Common myeloid progenitor, CD34-positive (primary cell): ENCODE results near the gene KDSR.

ENCODE experiments used
- CTCF ChIA-PET: fragments of 350-600 bp; sonication (Branson Sonifier 250); formaldehyde crosslinking; loops from one replicate; lab custom pipeline; 2021; ENCODE audit warnings: antibody characterized with exemption; lab: Charles Lee
- POLR2A ChIA-PET: fragments of 350-600 bp; sonication (Branson Sonifier 250); formaldehyde crosslinking; loops from one replicate; lab custom pipeline; 2021; ENCODE audit warnings: antibody characterized with exemption; lab: Charles Lee
- DNase-seq, 3 donors: peaks; one replicate each; pipeline versions ENCODE4 v3.0.0 to v3.0.0-alpha.2; 2013
- H3K27ac ChIP-seq, 2 experiments: 1 replicate in 1 of 2; 2 replicates in 1 of 2; pipeline ENCODE4 v1.7.0; 2013; ENCODE audit warnings: inconsistent platforms in 2 of 2, low read length in 2 of 2, mild to moderate bottlenecking in 2 of 2, low read depth in 1 of 2, moderate library complexity in 1 of 2; ENCODE audit not compliant: severe bottlenecking in 2 of 2, insufficient read depth in 1 of 2, poor library complexity in 1 of 2
- H3K27me3 ChIP-seq, 5 experiments: replicated peaks in 2 of 5; 1 replicate in 3 of 5; 2 replicates in 2 of 5; pipeline versions ENCODE4 v1.6.1 to v1.7.0; 2013; ENCODE audit warnings: low read length in 4 of 5, mild to moderate bottlenecking in 2 of 5, moderate library complexity in 2 of 5, inconsistent platforms in 1 of 5; ENCODE audit not compliant: insufficient read depth in 5 of 5, control insufficient read depth in 4 of 5
- H3K36me3 ChIP-seq, 4 experiments: 1 replicate in 2 of 4; 2 replicates in 2 of 4; pipeline versions ENCODE4 v1.6.1 to v1.7.0; 2013; ENCODE audit warnings: low read length in 3 of 4, control low read depth in 1 of 4, mild to moderate bottlenecking in 1 of 4; ENCODE audit not compliant: control insufficient read depth in 4 of 4, insufficient read depth in 4 of 4
- H3K4me1 ChIP-seq, 4 experiments: 1 replicate in 3 of 4; 2 replicates in 1 of 4; pipeline versions ENCODE4 v1.6.1 to v1.7.1; 2013; ENCODE audit warnings: low read length in 3 of 4, mild to moderate bottlenecking in 3 of 4, control low read depth in 1 of 4, inconsistent platforms in 1 of 4, moderate library complexity in 1 of 4; ENCODE audit not compliant: control insufficient read depth in 4 of 4, insufficient read depth in 4 of 4; ENCODE audit errors: control extremely low read depth in 1 of 4
- H3K4me3 ChIP-seq, 7 experiments: 1 replicate in 4 of 7; 2 replicates in 3 of 7; pipeline versions ENCODE4 v1.5.1 to v1.7.0; 2013; ENCODE audit warnings: mild to moderate bottlenecking in 7 of 7, low read length in 6 of 7, moderate library complexity in 6 of 7, inconsistent platforms in 2 of 7, low read depth in 2 of 7, control low read depth in 1 of 7; ENCODE audit not compliant: insufficient read depth in 4 of 7, control insufficient read depth in 1 of 7; ENCODE audit errors: extremely low read depth in 1 of 7
- H3K9me3 ChIP-seq, 5 experiments: 1 replicate in 4 of 5; 2 replicates in 1 of 5; pipeline versions ENCODE4 v1.6.1 to v1.7.1; 2013; ENCODE audit warnings: low read length in 4 of 5, mild to moderate bottlenecking in 2 of 5, inconsistent platforms in 1 of 5, low read depth in 1 of 5, moderate library complexity in 1 of 5; ENCODE audit not compliant: control insufficient read depth in 4 of 5, insufficient read depth in 2 of 5; ENCODE audit errors: control extremely low read depth in 1 of 5
- WGBS: methylation state at CpG from one replicate; pipeline ENCODE4 v1.1.5; 2013; ENCODE audit not compliant: insufficient coverage; 5-methylcytosine and 5-hydroxymethylcytosine counted together

The KDSR gene

DNA sequence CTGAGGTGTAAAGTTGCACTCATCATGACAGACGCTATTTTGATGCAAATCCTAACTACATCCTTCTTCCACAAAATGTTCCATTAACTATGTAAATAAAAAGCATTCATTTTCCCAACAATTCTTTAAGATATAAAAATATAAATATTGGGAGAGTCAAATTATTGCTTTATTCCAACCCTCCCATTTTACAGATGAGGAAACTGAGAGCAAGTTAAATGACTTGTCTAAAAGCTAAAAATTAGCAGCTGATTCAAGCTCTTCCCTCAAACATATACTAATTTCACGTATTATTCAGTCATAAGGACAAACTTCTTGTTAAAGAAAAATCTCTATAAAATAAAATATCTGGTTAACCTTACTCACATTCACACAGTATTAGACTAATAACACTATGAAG, 16.8 kb downstream of the KDSR start:
- Histone ChIP-seq H3K4me3 (no peak overlapping the region), H3K36me3 (peaks cover 11 to 88% (median 56%) of the 10 kb centered on the region in 4 experiments), H3K9me3 (no peaks in the 10 kb centered on the region), H3K27me3 (no peaks in the 10 kb centered on the region), H3K4me1 (no peaks in the 10 kb centered on the region), H3K27ac (no peak overlapping the region)
- POLR2A ChIA-PET: interaction anchor here (1.0 kb wide), 1 partner anchor 86 kb away, joined by 3 read pairs; no protein-coding TSS in a partner anchor
- CTCF ChIA-PET: interaction anchor here (1.0 to 2.2 kb wide), 4 partner anchors 10 to 89 kb away, joined by 3 to 7 read pairs (median 3); no protein-coding TSS in a partner anchor
- no CpG with 5 or more reads among the region's 2 CpGs for WGBS
- DNase-seq: no peak

DNA sequence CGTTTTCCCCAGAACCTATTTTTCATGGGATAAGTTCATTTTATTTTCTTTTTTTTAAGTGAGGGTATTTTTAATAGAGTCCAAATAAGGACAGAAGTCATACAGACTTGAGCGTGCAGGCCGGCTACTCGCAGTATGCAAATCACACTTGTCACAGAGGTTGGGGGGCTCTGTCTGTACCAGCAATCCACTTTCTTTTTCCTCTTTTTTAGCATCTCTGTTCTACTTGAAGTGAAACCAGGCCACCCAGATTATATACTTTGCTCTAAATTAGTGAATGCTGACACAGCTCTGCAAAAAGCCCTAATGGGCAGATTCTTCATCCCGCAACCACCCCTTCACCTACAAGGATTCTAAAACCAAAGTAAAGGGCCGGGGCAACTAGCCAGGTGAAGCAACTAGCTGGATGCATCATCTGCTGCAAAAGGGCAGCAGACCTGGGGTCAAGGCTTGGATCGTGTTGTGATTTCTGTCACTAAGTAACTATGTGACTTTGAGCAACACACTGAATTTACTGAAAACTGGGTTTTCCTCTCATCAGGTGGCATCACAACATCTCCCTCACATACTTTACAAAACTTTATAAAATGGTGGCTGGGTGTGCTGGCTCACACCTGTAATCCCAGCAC, 18.4 kb downstream of the KDSR start:
- Histone ChIP-seq H3K9me3 (no peaks in the 10 kb centered on the region), H3K36me3 (peaks cover 7 to 88% (median 56%) of the 10 kb centered on the region in 4 experiments), H3K27me3 (no peaks in the 10 kb centered on the region), H3K4me1 (no peaks in the 10 kb centered on the region), H3K4me3 (no peak overlapping the region), H3K27ac (no peak overlapping the region)
- WGBS: 100% methylated on average over 3 of the region's 7 CpGs
- DNase-seq: no peak
- POLR2A ChIA-PET: no interaction called here
- CTCF ChIA-PET: interaction anchor here (0.7 to 0.9 kb wide), 2 partner anchors 9 to 332 kb away, joined by 3 to 4 read pairs; no protein-coding TSS in a partner anchor

DNA sequence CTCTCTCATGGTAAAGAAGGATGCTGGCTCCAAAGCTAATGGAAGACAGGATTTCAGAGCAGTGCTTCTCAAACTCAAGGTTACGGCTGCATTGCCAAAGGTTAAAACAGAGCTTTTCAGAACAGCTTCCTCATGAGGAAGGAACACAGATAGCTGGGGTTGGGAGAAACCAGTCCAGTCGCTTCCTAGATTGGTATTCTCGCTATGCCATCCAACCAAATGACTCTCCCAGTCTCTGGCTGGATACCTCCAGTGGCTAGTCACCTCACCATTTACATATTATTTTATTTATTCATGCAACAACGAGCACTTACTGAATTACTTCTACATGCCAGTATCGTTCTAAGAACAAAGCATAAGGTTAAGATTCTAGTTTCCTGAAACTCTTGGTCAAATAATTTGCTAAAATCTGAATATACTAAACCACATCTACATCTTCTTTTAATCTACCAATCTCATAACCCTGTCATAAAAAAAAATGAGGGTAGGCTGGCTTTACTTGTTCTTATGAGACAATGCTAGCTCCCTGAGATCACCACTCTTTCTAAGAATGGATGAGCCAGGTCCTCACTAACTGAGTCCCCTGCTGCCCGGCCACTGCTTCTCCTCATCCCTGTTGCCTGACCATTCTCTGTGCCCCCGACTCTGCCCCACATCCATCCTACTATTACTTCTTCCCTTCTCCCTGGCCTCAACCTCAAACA, 20.4 kb downstream of the KDSR start:
- Histone ChIP-seq H3K36me3 (peaks cover 7 to 88% (median 51%) of the 10 kb centered on the region in 4 experiments), H3K27ac (peak overlapping the region in 1 of 2 experiments; percentile 2), H3K27me3 (no peaks in the 10 kb centered on the region), H3K4me3 (no peak overlapping the region), H3K9me3 (no peaks in the 10 kb centered on the region), H3K4me1 (no peaks in the 10 kb centered on the region)
- WGBS: 93% methylated on average over 7 of the region's 7 CpGs
- CTCF ChIA-PET: interaction anchor here (1.2 to 9.6 kb wide), 2 partner anchors 14 to 92 kb away, joined by 3 to 66 read pairs; no protein-coding TSS in a partner anchor
- no peak for DNase-seq
- POLR2A ChIA-PET: no interaction called here

DNA sequence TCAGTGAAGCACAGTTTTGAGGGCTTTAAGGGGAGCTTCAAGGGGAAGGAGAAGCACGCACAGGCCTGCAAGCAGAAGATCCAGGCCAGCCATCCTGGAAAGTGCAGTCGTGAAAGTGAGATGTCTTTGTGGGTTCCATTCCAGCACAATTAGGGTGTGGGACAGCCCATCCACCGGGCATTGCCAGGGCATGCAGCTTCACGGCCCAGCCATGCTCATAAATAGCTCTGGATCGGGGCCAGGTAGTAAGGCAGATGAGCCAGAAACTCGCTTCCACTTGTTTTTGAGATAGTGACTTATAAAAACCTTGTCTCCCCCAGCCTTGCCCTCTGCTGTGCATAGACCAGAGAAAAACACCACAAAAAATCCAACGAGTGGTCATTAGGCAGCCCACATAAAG, 21.0 kb downstream of the KDSR start:
- Histone ChIP-seq H3K36me3 (peaks cover 7 to 83% (median 49%) of the 10 kb centered on the region in 4 experiments), H3K9me3 (no peaks in the 10 kb centered on the region), H3K4me1 (no peaks in the 10 kb centered on the region), H3K27me3 (no peaks in the 10 kb centered on the region), H3K4me3 (no peak overlapping the region), H3K27ac (no peak overlapping the region)
- CTCF ChIA-PET: interaction anchor here (1.2 to 9.6 kb wide), 2 partner anchors 14 to 92 kb away, joined by 3 to 66 read pairs; no protein-coding TSS in a partner anchor
- WGBS: over 99% methylated on average over 7 of the region's 7 CpGs
- POLR2A ChIA-PET: no interaction called here
- no peak for DNase-seq

DNA sequence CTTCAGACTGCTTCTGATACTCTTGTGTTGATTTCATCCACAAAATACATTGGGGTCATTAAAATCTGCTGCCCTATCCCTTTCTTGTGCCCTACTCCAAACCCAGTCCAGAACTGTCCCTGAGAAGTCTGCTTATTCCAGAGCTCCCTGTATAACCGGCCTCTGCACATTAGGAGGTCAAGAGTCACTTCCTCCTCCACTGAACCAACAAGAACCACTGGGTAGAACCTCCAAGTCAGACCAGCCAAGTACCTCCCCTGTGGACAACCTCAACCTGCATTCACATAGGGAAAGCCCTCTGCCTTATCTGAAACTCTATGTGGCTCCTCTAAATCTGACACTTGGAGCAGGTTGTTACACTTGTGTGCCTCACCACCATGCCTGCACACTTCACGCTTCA, 22.1 kb downstream of the KDSR start:
- no peaks in the 10 kb centered on the region for H3K9me3 ChIP-seq
- 86% methylated on average over 2 of the region's 2 CpGs for WGBS
- peaks cover 10 to 76% (median 48%) of the 10 kb centered on the region in 4 experiments for H3K36me3 ChIP-seq
- H3K4me3 ChIP-seq: no peak overlapping the region
- ChIA-PET POLR2A (no interaction called here), CTCF (interaction anchor here (0.9 to 9.6 kb wide), 2 partner anchors 11 to 94 kb away, joined by 3 to 66 read pairs; no protein-coding TSS in a partner anchor)
- DNase-seq: no peak
- H3K27me3 ChIP-seq: no peaks in the 10 kb centered on the region
- no peak overlapping the region for H3K27ac ChIP-seq
- no peaks in the 10 kb centered on the region for H3K4me1 ChIP-seq

DNA sequence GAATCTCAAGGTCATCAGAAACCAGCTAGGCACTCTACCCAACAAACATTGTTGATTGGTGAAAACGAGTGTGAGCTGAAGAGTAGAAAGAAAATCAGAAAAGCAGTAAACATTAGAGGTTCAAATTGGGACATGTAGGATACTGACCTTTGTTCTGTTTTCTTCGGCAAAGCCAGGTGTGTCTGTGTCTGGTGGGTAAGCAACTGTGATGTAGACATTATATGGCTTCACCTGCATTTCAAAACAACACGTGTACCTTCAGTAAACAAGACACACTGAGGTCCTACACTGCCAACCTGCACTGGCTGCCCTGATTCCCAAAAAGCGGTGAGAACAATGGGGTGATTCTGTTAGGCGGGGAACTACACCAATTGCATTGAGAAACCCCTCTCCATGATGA, 22.7 kb downstream of the KDSR start:
- ChIA-PET POLR2A (no interaction called here), CTCF (interaction anchor here (0.7 to 9.6 kb wide), 4 partner anchors 12 to 650 kb away, joined by 3 to 66 read pairs (median 3); no protein-coding TSS in a partner anchor)
- WGBS: 100% methylated on average over 3 of the region's 5 CpGs
- Histone ChIP-seq H3K4me1 (no peaks in the 10 kb centered on the region), H3K9me3 (no peaks in the 10 kb centered on the region), H3K36me3 (peaks cover 10 to 72% (median 44%) of the 10 kb centered on the region in 4 experiments), H3K4me3 (no peak overlapping the region), H3K27ac (no peak overlapping the region), H3K27me3 (no peaks in the 10 kb centered on the region)
- DNase-seq: no peak
